Bone marrow (tissue), 2 donors: ENCODE measurements around the gene ABHD14A.
"Not testable (repeated sequence)": the region's sequence is repeated elsewhere in the genome, so short reads cannot be mapped to it uniquely, and the experiment has no call there.

Experiments used
- DNase-seq, 2 donors: peaks; one replicate each; lab custom pipeline; 2025; lab: John Stamatoyannopoulos, UW

ABHD14A gene

GRCh38 chr3:51974963-51975851, at the start of gene ABHD14A:
Gene ABHD14A (plus strand): TSS chr3:51975064. CDS start chr3:51975136, 72 bp downstream.
- DNase-seq = peak in 1 of 2 donors; percentile 50

GRCh38 chr3:51927061-51927977, 47.5 kb upstream of the ABHD14A start:
- no peak for DNase-seq

- no peak for DNase-seq
Measured at GRCh38 chr3:51928438-51928837, 46.4 kb upstream of the ABHD14A start.

- not testable (repeated sequence) for DNase-seq
Measured at GRCh38 chr3:51928981-51929380, 45.9 kb upstream of the ABHD14A start.

- no peak for DNase-seq
Measured at GRCh38 chr3:51929420-51930003, 45.4 kb upstream of the ABHD14A start.

GRCh38 chr3:51930439-51930838, 44.4 kb upstream of the ABHD14A start:
- no peak for DNase-seq

GRCh38 chr3:51931756-51932155, 43.1 kb upstream of the ABHD14A start:
- no peak for DNase-seq

GRCh38 chr3:51932471-51933370, 42.1 kb upstream of the ABHD14A start:
- no peak for DNase-seq

- no peak for DNase-seq
Measured at GRCh38 chr3:51933471-51934138, 41.3 kb upstream of the ABHD14A start.

- DNase-seq = no peak
Measured at GRCh38 chr3:51934139-51934850, 40.6 kb upstream of the ABHD14A start.

GRCh38 chr3:51934991-51935885, 39.6 kb upstream of the ABHD14A start:
- no peak for DNase-seq

GRCh38 chr3:51935886-51936755, 38.7 kb upstream of the ABHD14A start:
- DNase-seq = no peak

- no peak for DNase-seq
Measured at GRCh38 chr3:51937014-51937413, 37.9 kb upstream of the ABHD14A start.

GRCh38 chr3:51937611-51938450, 37.0 kb upstream of the ABHD14A start:
- no peak for DNase-seq

GRCh38 chr3:51938780-51939425, 36.0 kb upstream of the ABHD14A start:
- no peak for DNase-seq

- DNase-seq = no peak
Measured at GRCh38 chr3:51940648-51941462, 34.0 kb upstream of the ABHD14A start.
